Activated B cell treated with CpG ODN at 0.5 μM for 24 hours (primary cell): ENCODE data around the gene TAGAP. TPM values are rescaled to one million over a fixed set of nuclear protein-coding genes. Genes with fewer than 3 reads are reported as not detected.

ENCODE experiments used
- ATAC-seq: fragments of 200-7000 bp; cut with Tn5 transposase; one replicate; pipeline ENCODE4 v1.10.0; 2021; ENCODE audit warnings: low read depth, mild to moderate bottlenecking, moderate library complexity
- CTCF ChIA-PET: fragments of 350-600 bp; sonication (Branson Sonifier 250); formaldehyde crosslinking; loops from one replicate; lab custom pipeline; 2021; ENCODE audit warnings: antibody characterized with exemption; lab: Charles Lee
- POLR2A ChIA-PET: fragments of 350-600 bp; sonication (Branson Sonifier 250); formaldehyde crosslinking; loops from one replicate; lab custom pipeline; 2021; ENCODE audit warnings: antibody characterized with exemption; lab: Charles Lee
- DNase-seq: peaks from one replicate; pipeline ENCODE4 v3.0.0; 2022
- H3K27ac Mint-ChIP-seq: one replicate; pipeline ENCODE4 v1.8.0; 2020; ENCODE audit warnings: mixed read lengths
- H3K27me3 Mint-ChIP-seq: one replicate; pipeline ENCODE4 v1.8.0; 2021; ENCODE audit warnings: mixed read lengths
- H3K36me3 Mint-ChIP-seq: one replicate; pipeline ENCODE4 v1.8.0; 2021; ENCODE audit warnings: low read depth, mixed read lengths
- H3K4me1 Mint-ChIP-seq: one replicate; pipeline ENCODE4 v1.8.0; 2021; ENCODE audit warnings: mixed read lengths
- H3K4me3 Mint-ChIP-seq: one replicate; pipeline ENCODE4 v1.8.0; 2020; ENCODE audit warnings: mild to moderate bottlenecking, mixed read lengths
- H3K9me3 Mint-ChIP-seq: one replicate; pipeline ENCODE4 v1.8.0; 2020; ENCODE audit warnings: mixed read lengths
- intact Hi-C: fragments of 100-400 bp; cut with micrococcal nuclease; formaldehyde crosslinking; loops from one replicate; pipeline ENCODE4 v1.15.1; 2024
- total RNA-seq: library from RNA; stranded (reverse); gene quantifications from 2 replicates; pipeline ENCODE4 v1.2.3, GENCODE V29; 2022
- TF ChIP-seq, protein P1 (sequence below): fragments of 200-600 bp; IDR thresholded peaks from one replicate; pipeline ENCODE4 v1.8.0; 2022; ENCODE audit warnings: antibody characterized with exemption, mild to moderate bottlenecking

The TAGAP gene
- total RNA-seq, 1 donor from 2014 or later, result 129 TPM

DNA sequence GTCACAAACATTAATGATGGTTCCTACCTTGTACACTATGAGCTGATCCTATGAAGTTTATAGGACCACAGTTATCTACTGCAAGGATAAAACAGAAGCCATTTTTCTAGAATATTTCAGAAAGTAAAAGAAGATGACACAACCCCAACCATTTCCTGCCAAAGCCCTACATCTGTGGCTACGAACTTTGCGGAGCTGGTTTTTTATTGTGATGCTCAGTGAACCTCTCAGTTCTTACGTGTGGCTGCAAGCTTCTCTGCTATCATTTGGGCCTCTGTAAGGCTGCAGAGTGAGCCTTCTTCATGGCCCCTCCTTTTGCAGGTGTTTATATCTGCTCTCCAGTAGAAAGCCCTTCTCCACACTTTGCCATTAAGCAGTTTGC, 17.8 kb upstream of the TAGAP start:
- TF ChIP-seq, protein P1, sequence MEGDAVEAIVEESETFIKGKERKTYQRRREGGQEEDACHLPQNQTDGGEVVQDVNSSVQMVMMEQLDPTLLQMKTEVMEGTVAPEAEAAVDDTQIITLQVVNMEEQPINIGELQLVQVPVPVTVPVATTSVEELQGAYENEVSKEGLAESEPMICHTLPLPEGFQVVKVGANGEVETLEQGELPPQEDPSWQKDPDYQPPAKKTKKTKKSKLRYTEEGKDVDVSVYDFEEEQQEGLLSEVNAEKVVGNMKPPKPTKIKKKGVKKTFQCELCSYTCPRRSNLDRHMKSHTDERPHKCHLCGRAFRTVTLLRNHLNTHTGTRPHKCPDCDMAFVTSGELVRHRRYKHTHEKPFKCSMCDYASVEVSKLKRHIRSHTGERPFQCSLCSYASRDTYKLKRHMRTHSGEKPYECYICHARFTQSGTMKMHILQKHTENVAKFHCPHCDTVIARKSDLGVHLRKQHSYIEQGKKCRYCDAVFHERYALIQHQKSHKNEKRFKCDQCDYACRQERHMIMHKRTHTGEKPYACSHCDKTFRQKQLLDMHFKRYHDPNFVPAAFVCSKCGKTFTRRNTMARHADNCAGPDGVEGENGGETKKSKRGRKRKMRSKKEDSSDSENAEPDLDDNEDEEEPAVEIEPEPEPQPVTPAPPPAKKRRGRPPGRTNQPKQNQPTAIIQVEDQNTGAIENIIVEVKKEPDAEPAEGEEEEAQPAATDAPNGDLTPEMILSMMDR, result no peak
- ChIA-PET POLR2A (interaction anchor here (0.6 to 6.5 kb wide), 18 partner anchors 9 to 72 kb away, joined by 3 to 89 read pairs (median 10); partner anchors contain the start of gene TAGAP), CTCF (interaction anchor here (0.8 to 2.0 kb wide), 8 partner anchors 9 to 72 kb away, joined by 3 to 11 read pairs (median 6); no protein-coding TSS in a partner anchor)
- peak overlapping the region; percentile 95 for H3K27ac Mint-ChIP-seq
- peaks cover 73% of the 10 kb centered on the region for H3K4me1 Mint-ChIP-seq
- H3K4me3 Mint-ChIP-seq, result peak overlapping the region; percentile 50
- intact Hi-C loops, result loop anchor here (1.0 kb wide), 4 partner anchors 17 to 36 kb away; no protein-coding TSS in a partner anchor
- ATAC-seq (peak; percentile 87), DNase-seq (no peak)
- no peaks in the 10 kb centered on the region for H3K27me3 Mint-ChIP-seq
- H3K36me3 Mint-ChIP-seq, result no peaks in the 10 kb centered on the region
- no peaks in the 10 kb centered on the region for H3K9me3 Mint-ChIP-seq

GRCh38 chr6:159061805-159062563, 17.2 kb upstream of the TAGAP start:
- CTCF ChIA-PET, result interaction anchor here (1.0 to 2.0 kb wide), 5 partner anchors 8 to 73 kb away, joined by 6 to 11 read pairs (median 6); no protein-coding TSS in a partner anchor
- peak overlapping the region; percentile 95 for H3K27ac Mint-ChIP-seq
- H3K27me3 Mint-ChIP-seq, result no peaks in the 10 kb centered on the region
- intact Hi-C loops, result loop anchor here (1.0 kb wide), 4 partner anchors 17 to 36 kb away; no protein-coding TSS in a partner anchor
- DNase-seq (no peak), ATAC-seq (peak; percentile 73)
- peaks cover 78% of the 10 kb centered on the region for H3K4me1 Mint-ChIP-seq
- H3K4me3 Mint-ChIP-seq, result peak overlapping the region; percentile 50
- TF ChIP-seq, protein P1, result no peak
- POLR2A ChIA-PET, result interaction anchor here (0.6 to 6.5 kb wide), 17 partner anchors 9 to 65 kb away, joined by 3 to 89 read pairs (median 11); partner anchors contain the start of gene TAGAP
- H3K9me3 Mint-ChIP-seq, result no peaks in the 10 kb centered on the region
- H3K36me3 Mint-ChIP-seq, result no peaks in the 10 kb centered on the region

DNA sequence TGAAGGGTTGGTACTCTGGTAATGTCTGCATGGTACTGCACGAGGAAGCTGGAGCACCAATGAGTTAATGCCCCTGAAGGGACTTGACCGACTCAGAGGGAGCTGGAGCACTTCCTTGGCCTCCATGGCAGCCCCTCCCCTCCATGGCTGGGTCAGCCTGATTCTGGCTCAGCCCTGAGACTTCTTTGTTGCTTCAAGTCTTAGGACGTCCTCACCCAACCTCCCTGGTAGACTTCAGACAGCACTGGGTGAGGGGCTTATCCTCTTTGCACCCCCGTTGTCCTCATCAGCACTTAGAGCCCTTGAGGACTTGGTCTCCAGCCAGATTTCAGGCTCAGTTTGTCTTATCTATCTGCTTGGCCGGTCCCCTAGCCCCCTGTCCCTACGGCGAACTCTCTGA, 16.4 kb upstream of the TAGAP start:
- Mint-ChIP-seq H3K36me3 (no peaks in the 10 kb centered on the region), H3K4me1 (peaks cover 84% of the 10 kb centered on the region), H3K27me3 (no peaks in the 10 kb centered on the region), H3K9me3 (no peaks in the 10 kb centered on the region), H3K4me3 (no peak overlapping the region), H3K27ac (peak overlapping the region; percentile 95)
- TF ChIP-seq, protein P1, result no peak
- intact Hi-C loops, result no loop called here
- ChIA-PET POLR2A (interaction anchor here (0.8 to 1.2 kb wide), 3 partner anchors 16 to 34 kb away, joined by 3 to 9 read pairs (median 5); partner anchors contain the start of gene TAGAP), CTCF (no interaction called here)
- no peak for DNase-seq
- no peak for ATAC-seq

DNA sequence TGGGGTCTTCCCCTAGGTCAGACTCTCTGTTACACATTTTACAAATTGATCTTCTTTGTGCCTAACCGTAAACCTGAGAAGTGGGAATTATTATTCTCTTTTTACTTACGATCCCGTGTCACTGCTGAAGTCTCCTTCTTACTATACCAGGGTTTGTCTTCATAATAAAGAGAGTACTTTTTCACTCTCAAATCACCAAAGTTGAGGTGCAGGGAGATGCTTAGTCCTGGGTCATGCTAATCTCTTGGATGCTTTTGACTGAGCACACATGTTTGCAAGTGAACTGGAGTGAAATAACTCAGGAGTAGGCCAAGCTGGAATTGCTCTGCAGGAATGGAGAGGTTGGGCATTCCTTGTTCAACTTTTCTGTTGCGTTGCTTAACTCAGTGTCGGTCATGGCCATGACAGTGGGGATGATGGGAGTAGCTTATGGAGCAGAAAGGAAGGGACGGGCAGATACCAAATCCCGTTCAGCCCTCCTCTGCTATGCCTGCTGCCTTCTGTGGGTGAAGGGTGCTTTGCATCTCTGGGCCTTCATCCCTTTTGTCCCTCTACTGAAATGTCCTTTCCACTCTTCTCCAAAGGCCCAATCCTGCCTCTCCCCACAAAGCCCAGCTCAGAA, 15.2 kb upstream of the TAGAP start:
- no peaks in the 10 kb centered on the region for H3K36me3 Mint-ChIP-seq
- peaks cover 84% of the 10 kb centered on the region for H3K4me1 Mint-ChIP-seq
- intact Hi-C loops, result no loop called here
- no peaks in the 10 kb centered on the region for H3K27me3 Mint-ChIP-seq
- H3K9me3 Mint-ChIP-seq, result no peaks in the 10 kb centered on the region
- DNase-seq (no peak), ATAC-seq (no peak)
- TF ChIP-seq, protein P1, result no peak
- ChIA-PET POLR2A (interaction anchor here (0.5 to 1.4 kb wide), 2 partner anchors 21 to 22 kb away, joined by 3 to 4 read pairs; no protein-coding TSS in a partner anchor), CTCF (no interaction called here)
- H3K27ac Mint-ChIP-seq, result peak overlapping the region; percentile 95
- no peak overlapping the region for H3K4me3 Mint-ChIP-seq
